Measurements from ENCODE around the gene PRDM13. TPM values are rescaled to one million over a fixed set of nuclear protein-coding genes. Genes with fewer than 3 reads are reported as not detected.

The PRDM13 gene
- total and polyA plus RNA-seq, 4 donors = not detected

DNA sequence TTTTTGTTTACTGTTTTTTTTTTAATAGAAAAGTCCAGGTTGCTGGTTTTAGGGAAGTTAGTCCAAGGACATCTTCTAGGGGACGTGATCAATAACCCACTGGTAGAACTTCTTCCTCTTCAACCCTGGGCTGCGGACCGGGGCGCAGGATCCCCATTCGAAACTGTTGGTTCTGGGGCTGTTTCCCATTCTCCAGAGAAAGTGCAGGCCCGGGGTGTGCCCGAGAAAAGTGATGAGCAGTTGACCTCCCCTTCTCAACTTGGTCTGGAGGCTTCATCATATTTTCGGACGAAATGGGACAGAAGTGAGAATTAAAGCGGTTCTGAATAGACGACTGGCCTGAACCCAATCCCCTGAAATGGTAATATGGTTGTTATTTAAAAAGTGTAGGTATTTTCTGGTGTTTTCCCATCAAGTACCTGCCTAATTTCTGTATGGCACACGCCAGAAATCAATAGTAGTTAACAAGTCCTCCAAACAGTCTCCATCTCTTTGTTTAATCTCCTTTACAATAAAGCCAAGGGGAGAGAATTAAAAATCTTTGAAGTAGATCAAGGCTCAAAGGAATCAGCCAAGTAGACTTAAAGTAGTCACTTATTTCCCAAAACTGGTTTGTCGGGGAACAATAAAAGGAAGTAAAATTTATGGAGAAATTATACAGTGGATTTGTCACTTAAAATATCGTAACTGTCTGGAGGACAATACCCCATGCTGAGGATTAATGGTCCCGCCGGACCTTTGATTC is 550 bp upstream of the PRDM13 start:
- Histone ChIP-seq H3K4me1 (ENCODE audit: control insufficient read depth in 4 of 4, insufficient read depth in 4 of 4, low read length in 3 of 4) (peaks cover 9 to 26% (median 17%) of the 10 kb centered on the region in 4 donors), H3K4me3 (ENCODE audit: low read depth in 1 of 3, low read length in 3 of 3) (no peak overlapping the region), H3K9ac (ENCODE audit: low read depth in 1 of 2, low read length in 2 of 2) (no peak overlapping the region), H3K36me3 (ENCODE audit: control insufficient read depth in 4 of 4, insufficient read depth in 3 of 4, low read depth in 1 of 4, low read length in 3 of 4) (no peaks in the 10 kb centered on the region), H3K9me3 (ENCODE audit: control insufficient read depth in 4 of 4, low read length in 3 of 4) (no peaks in the 10 kb centered on the region), H3K27me3 (ENCODE audit: control insufficient read depth in 4 of 4, insufficient read depth in 4 of 4, low read length in 3 of 4) (peaks cover 22 to 42% (median 31%) of the 10 kb centered on the region in 4 donors), H3K27ac (ENCODE audit: low read depth in 1 of 2, low read length in 2 of 2) (no peak overlapping the region)
- 11% methylated on average over 16 of the region's 16 CpGs for WGBS
- DNase-seq (ENCODE audit: low spot score) = no peak
- no peak for TF ChIP-seq SP1 (IDR thresholded peaks at IDR 0.05)
- no peak for TF ChIP-seq RAD21 (IDR thresholded peaks at IDR 0.05)
- no peak for TF ChIP-seq HNF4A (conservative IDR thresholded peaks at IDR 0.05)
- TF ChIP-seq YY1 (IDR thresholded peaks at IDR 0.05) = no peak
- no peak for TF ChIP-seq HNF4G (IDR thresholded peaks at IDR 0.05)
- TF ChIP-seq JUND (IDR thresholded peaks at IDR 0.05) = no peak
- no peak for TF ChIP-seq TAF1 (conservative IDR thresholded peaks at IDR 0.05)
- no peak for TF ChIP-seq EGR1 (IDR thresholded peaks at IDR 0.05; ENCODE audit: low read depth in 2 of 2)
- no peak for TF ChIP-seq RXRA (IDR thresholded peaks at IDR 0.05)
- TF ChIP-seq FOXA1 (IDR thresholded peaks at IDR 0.05) = no peak
- TF ChIP-seq CTCF (IDR thresholded peaks at IDR 0.05; ENCODE audit: low read depth, low read length, missing input control) = no peak
- TF ChIP-seq, protein P1, sequence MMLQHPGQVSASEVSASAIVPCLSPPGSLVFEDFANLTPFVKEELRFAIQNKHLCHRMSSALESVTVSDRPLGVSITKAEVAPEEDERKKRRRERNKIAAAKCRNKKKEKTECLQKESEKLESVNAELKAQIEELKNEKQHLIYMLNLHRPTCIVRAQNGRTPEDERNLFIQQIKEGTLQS (IDR thresholded peaks at IDR 0.05) = no peak
- TF ChIP-seq, protein P2, sequence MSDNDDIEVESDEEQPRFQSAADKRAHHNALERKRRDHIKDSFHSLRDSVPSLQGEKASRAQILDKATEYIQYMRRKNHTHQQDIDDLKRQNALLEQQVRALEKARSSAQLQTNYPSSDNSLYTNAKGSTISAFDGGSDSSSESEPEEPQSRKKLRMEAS (IDR thresholded peaks at IDR 0.05) = no peak
- TF ChIP-seq NR2F2 (IDR thresholded peaks at IDR 0.05) = no peak

DNA sequence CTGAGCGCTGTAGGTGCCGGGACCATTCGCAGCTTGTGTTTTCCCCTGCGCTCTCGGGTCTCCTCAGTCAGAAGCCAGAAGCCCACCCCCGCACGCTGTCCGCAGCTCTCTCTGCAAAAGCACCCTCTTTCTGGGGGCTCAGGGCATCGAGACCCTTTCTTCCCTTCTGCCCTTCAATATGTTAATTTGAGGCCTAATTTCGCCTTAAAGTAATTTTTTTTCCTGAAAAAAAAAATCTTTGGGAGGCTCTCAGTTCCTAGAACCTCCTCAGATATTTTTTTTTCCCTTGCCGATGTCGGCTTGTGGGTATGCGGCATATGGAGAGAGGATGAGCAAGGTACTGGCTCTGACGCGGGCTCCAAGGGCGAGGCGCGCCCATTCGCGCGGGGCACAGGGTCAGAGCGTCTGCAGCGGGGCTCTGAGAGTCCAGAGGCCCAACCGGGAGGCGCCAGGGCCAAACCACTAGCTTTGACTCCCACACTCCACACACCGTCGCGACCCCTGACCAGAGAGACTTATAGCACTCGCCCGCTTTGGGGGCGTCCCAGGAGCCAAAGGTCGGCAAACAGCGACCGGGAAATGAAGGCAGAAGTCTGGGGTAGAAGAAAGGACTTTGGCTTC is 893 bp downstream of the PRDM13 start:
- WGBS = 6% methylated on average over 34 of the region's 34 CpGs
- Histone ChIP-seq H3K4me1 (ENCODE audit: control insufficient read depth in 4 of 4, insufficient read depth in 4 of 4, low read length in 3 of 4) (peaks cover 9 to 26% (median 17%) of the 10 kb centered on the region in 4 donors), H3K4me3 (ENCODE audit: low read depth in 1 of 3, low read length in 3 of 3) (no peak overlapping the region), H3K27me3 (ENCODE audit: control insufficient read depth in 4 of 4, insufficient read depth in 4 of 4, low read length in 3 of 4) (peaks cover 20 to 48% (median 33%) of the 10 kb centered on the region in 4 donors), H3K27ac (ENCODE audit: low read depth in 1 of 2, low read length in 2 of 2) (no peak overlapping the region), H3K9me3 (ENCODE audit: control insufficient read depth in 4 of 4, low read length in 3 of 4) (no peaks in the 10 kb centered on the region), H3K9ac (ENCODE audit: low read depth in 1 of 2, low read length in 2 of 2) (no peak overlapping the region), H3K36me3 (ENCODE audit: control insufficient read depth in 4 of 4, insufficient read depth in 3 of 4, low read depth in 1 of 4, low read length in 3 of 4) (no peaks in the 10 kb centered on the region)
- TF ChIP-seq NR2F2 (IDR thresholded peaks at IDR 0.05) (no peak), FOXA2 (IDR thresholded peaks at IDR 0.05) (no peak), EGR1 (IDR thresholded peaks at IDR 0.05; ENCODE audit: low read depth in 2 of 2) (no peak), RXRA (IDR thresholded peaks at IDR 0.05) (no peak)
- TF ChIP-seq, protein P2 (IDR thresholded peaks at IDR 0.05) = no peak
- no peak for DNase-seq (ENCODE audit: low spot score)

Data from liver (tissue), 9 donors.